ENCODE data around the gene NDST1. TPM values are rescaled to one million over a fixed set of nuclear protein-coding genes. Genes with fewer than 3 reads are reported as not detected.

Gene NDST1
- total and polyA plus RNA-seq, 2 donors (not counting 3 experiments of a cell fraction or from before 2014, with no cell fraction given), result 38.6 to 102 TPM

DNA sequence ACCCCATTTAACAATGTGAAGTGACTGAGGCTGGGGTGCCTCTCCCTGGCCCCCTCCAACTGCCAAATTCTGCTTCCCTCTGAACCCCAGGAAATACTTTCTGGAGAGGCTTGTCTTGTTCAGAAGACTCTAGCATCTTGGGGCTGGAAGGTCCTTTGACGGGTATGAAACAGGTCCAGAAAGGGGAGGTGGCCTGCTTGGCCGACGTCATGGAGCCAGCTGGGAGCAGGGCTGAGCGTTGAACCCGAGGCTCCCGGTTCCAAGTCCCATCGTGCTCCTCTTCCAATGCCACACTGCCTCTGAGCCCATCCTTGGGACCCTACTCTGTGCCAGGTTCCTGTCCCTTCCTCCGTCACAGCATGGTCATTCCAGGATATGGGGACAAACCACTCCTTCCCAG, 46.9 kb downstream of the NDST1 start:
- no peak for DNase-seq (ENCODE audit: low read depth, low spot score)
- Histone ChIP-seq H4K20me1 (replicated peaks; ENCODE audit: control insufficient read depth, extremely low read depth, insufficient read depth, low read length) (no peaks in the 10 kb centered on the region), H3K9ac (replicated peaks; ENCODE audit: extremely low read depth, insufficient read depth, low read length) (no peak overlapping the region), H3K27ac (ENCODE audit: insufficient read depth, low read depth, low read length) (no peak overlapping the region), H3K79me2 (ENCODE audit: control insufficient read depth, insufficient read depth, low read length) (no peaks in the 10 kb centered on the region), H2AFZ (ENCODE audit: low read depth, low read length) (no peak overlapping the region), H3K4me1 (ENCODE audit: control insufficient read depth, extremely low read depth, insufficient read depth, low read length) (no peaks in the 10 kb centered on the region), H3K4me3 (replicated peaks in 1 of 3; ENCODE audit: insufficient read depth in 1 of 3, low read depth in 1 of 3, low read length in 3 of 3) (no peak overlapping the region), H3K4me2 (ENCODE audit: insufficient read depth, low read length) (no peak overlapping the region), H3K36me3 (ENCODE audit: control insufficient read depth in 2 of 2, extremely low read depth in 1 of 2, insufficient read depth in 2 of 2, low read length in 2 of 2) (peaks cover 8 to 32% of the 10 kb centered on the region in 2 experiments), H3K9me3 (replicated peaks; ENCODE audit: control insufficient read depth, insufficient read depth, low read length) (no peaks in the 10 kb centered on the region), H3K9me1 (replicated peaks; ENCODE audit: control insufficient read depth, extremely low read depth, insufficient read depth, low read length) (no peaks in the 10 kb centered on the region), H3K27me3 (ENCODE audit: control insufficient read depth in 2 of 2, insufficient read depth in 2 of 2, low read length in 2 of 2) (no peaks in the 10 kb centered on the region)
- dilution Hi-C loops (cut with MboI; ENCODE audit: extremely low pct_ligation_motif_present, low sequenced_read_pairs), result no loop called here
- intact Hi-C loops (cut with micrococcal nuclease), result no loop called here
- FAIRE-seq, result no peak
- TF ChIP-seq EZH2 (IDR thresholded peaks at IDR 0.05; ENCODE audit: borderline replicate concordance, low read depth, low read length, severe bottlenecking) (no peak), JUN (IDR thresholded peaks at IDR 0.05; ENCODE audit: borderline replicate concordance, insufficient read depth, insufficient read length, low read depth) (no peak), FOS (IDR thresholded peaks at IDR 0.05; ENCODE audit: borderline replicate concordance, insufficient read depth, low read length) (no peak), POLR2A (IDR thresholded peaks at IDR 0.05; ENCODE audit: low read depth, low read length) (no peak)
- TF ChIP-seq, protein P1, sequence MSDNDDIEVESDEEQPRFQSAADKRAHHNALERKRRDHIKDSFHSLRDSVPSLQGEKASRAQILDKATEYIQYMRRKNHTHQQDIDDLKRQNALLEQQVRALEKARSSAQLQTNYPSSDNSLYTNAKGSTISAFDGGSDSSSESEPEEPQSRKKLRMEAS (IDR thresholded peaks at IDR 0.05; ENCODE audit: insufficient read depth, insufficient read length), result no peak
- POLR2A ChIA-PET, result no interaction called here
- BruUV-seq (replicated peaks), result no TSS peak
- CTCF ChIA-PET, result no interaction called here

DNA sequence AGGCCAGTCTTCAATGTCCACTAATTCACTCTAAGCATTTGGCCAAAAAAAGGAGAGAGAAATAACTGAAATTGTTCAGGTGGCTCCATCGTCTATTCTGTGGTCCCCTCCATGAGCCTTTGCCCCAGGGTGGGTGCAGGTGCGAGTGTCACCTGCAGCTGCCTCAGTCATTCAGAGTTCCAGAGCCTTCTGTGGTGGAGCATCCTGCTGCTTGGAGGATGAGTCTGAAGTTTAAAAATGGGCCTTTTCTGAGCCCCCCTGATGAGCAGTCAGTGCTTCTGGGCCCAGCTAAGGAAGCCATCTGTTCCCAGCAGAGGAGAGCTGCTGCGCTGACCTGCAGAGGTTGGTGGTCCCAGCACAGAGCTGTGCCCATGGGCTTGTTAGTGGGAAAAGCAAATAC, 48.2 kb downstream of the NDST1 start:
- CTCF ChIA-PET, result interaction anchor here (2.0 to 7.1 kb wide), 2 partner anchors 97 to 99 kb away, joined by 5 to 123 read pairs; no protein-coding TSS in a partner anchor

More for the DNA sequence above, 48.2 kb downstream of the NDST1 start:
- no peak for DNase-seq (ENCODE audit: low read depth, low spot score)
- Histone ChIP-seq H3K27ac (ENCODE audit: insufficient read depth, low read depth, low read length) (no peak overlapping the region), H3K9me1 (replicated peaks; ENCODE audit: control insufficient read depth, extremely low read depth, insufficient read depth, low read length) (no peaks in the 10 kb centered on the region), H3K4me3 (replicated peaks in 1 of 3; ENCODE audit: insufficient read depth in 1 of 3, low read depth in 1 of 3, low read length in 3 of 3) (no peak overlapping the region), H2AFZ (ENCODE audit: low read depth, low read length) (no peak overlapping the region), H3K9ac (replicated peaks; ENCODE audit: extremely low read depth, insufficient read depth, low read length) (no peak overlapping the region), H3K36me3 (ENCODE audit: control insufficient read depth in 2 of 2, extremely low read depth in 1 of 2, insufficient read depth in 2 of 2, low read length in 2 of 2) (peaks cover 8 to 27% of the 10 kb centered on the region in 2 experiments), H3K4me2 (ENCODE audit: insufficient read depth, low read length) (no peak overlapping the region), H4K20me1 (replicated peaks; ENCODE audit: control insufficient read depth, extremely low read depth, insufficient read depth, low read length) (no peaks in the 10 kb centered on the region), H3K9me3 (replicated peaks; ENCODE audit: control insufficient read depth, insufficient read depth, low read length) (no peaks in the 10 kb centered on the region), H3K27me3 (ENCODE audit: control insufficient read depth in 2 of 2, insufficient read depth in 2 of 2, low read length in 2 of 2) (no peaks in the 10 kb centered on the region), H3K79me2 (ENCODE audit: control insufficient read depth, insufficient read depth, low read length) (no peaks in the 10 kb centered on the region), H3K4me1 (ENCODE audit: control insufficient read depth, extremely low read depth, insufficient read depth, low read length) (no peaks in the 10 kb centered on the region)
- no peak for TF ChIP-seq FOS (IDR thresholded peaks at IDR 0.05; ENCODE audit: borderline replicate concordance, insufficient read depth, low read length)
- no peak for TF ChIP-seq POLR2A (IDR thresholded peaks at IDR 0.05; ENCODE audit: low read depth, low read length)
- TF ChIP-seq GATA2 (IDR thresholded peaks at IDR 0.05; ENCODE audit: insufficient read depth, insufficient read length, low read depth, low read length), result no peak
- TF ChIP-seq EZH2 (IDR thresholded peaks at IDR 0.05; ENCODE audit: borderline replicate concordance, low read depth, low read length, severe bottlenecking), result no peak
- TF ChIP-seq, protein P2, sequence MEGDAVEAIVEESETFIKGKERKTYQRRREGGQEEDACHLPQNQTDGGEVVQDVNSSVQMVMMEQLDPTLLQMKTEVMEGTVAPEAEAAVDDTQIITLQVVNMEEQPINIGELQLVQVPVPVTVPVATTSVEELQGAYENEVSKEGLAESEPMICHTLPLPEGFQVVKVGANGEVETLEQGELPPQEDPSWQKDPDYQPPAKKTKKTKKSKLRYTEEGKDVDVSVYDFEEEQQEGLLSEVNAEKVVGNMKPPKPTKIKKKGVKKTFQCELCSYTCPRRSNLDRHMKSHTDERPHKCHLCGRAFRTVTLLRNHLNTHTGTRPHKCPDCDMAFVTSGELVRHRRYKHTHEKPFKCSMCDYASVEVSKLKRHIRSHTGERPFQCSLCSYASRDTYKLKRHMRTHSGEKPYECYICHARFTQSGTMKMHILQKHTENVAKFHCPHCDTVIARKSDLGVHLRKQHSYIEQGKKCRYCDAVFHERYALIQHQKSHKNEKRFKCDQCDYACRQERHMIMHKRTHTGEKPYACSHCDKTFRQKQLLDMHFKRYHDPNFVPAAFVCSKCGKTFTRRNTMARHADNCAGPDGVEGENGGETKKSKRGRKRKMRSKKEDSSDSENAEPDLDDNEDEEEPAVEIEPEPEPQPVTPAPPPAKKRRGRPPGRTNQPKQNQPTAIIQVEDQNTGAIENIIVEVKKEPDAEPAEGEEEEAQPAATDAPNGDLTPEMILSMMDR (IDR thresholded peaks at IDR 0.05; ENCODE audit: extremely low read depth in 1 of 2, insufficient read depth in 1 of 2, low read depth in 1 of 2, low read length in 2 of 2), result no peak
- no peak for TF ChIP-seq POLR2AphosphoS5 (IDR thresholded peaks at IDR 0.05; ENCODE audit: insufficient read depth, low read depth, low read length)
- TF ChIP-seq, protein P1 (IDR thresholded peaks at IDR 0.05; ENCODE audit: insufficient read depth, insufficient read length), result no peak
- no peak for TF ChIP-seq JUN (IDR thresholded peaks at IDR 0.05; ENCODE audit: borderline replicate concordance, insufficient read depth, insufficient read length, low read depth)
- no peak for TF ChIP-seq MYC (IDR thresholded peaks at IDR 0.05; ENCODE audit: low read depth, low read length)
- POLR2A ChIA-PET, result no interaction called here
- no TSS peak for BruUV-seq (replicated peaks)
- dilution Hi-C loops (cut with MboI; ENCODE audit: extremely low pct_ligation_motif_present, low sequenced_read_pairs), result no loop called here
- intact Hi-C loops (cut with micrococcal nuclease), result no loop called here
- no peak for FAIRE-seq

Data from endothelial cell of umbilical vein (primary cell).